Measurements from ENCODE around the gene SLBP.

SLBP gene

DNA sequence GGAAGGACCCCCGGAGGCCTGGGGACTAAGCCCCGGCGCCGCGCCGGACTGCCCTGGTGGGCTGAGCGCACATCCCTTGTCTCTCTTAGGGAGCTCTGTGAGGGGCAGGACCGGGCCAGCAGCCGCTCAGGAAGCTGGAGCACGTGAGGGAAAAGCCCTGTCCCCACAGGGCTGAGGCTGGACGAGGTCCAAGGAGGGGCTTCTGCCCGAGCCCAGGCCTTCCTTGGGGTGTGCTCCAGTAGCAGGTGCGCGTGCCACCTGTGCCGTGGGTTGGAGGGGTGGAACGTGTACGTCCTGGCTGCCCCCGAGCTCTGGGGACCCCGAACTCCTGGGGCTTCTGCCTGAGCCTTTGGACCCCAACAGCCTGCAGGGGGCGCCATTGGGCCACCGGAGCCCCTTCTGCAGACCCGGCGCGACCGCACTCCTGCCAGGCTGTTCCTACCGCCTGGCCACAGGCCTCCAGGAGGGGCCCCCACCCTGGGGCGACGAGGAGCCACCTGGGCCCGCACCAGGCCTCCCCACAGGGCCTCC lies 36.4 kb upstream of the SLBP start:
- peak; percentile 82 for DNase-seq

DNA sequence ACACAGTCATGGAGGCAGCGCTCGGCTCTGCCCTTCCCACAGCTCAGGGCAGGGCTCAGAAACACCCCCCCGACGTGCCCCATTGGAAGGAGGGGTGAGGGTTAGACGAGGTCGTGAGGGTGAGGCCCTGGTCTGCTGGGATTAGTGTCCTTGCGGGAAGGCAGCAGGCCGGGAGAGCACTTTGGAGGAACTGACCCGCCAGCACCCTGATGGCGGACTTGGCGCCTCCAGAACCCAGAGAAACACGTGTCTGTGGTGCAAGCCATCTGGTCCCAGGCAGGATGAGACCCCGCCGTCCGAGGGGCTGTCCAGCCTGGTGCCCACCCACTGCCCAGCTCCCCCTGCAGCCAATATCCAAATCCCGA lies 35.5 kb upstream of the SLBP start:
- DNase-seq = no peak

DNA sequence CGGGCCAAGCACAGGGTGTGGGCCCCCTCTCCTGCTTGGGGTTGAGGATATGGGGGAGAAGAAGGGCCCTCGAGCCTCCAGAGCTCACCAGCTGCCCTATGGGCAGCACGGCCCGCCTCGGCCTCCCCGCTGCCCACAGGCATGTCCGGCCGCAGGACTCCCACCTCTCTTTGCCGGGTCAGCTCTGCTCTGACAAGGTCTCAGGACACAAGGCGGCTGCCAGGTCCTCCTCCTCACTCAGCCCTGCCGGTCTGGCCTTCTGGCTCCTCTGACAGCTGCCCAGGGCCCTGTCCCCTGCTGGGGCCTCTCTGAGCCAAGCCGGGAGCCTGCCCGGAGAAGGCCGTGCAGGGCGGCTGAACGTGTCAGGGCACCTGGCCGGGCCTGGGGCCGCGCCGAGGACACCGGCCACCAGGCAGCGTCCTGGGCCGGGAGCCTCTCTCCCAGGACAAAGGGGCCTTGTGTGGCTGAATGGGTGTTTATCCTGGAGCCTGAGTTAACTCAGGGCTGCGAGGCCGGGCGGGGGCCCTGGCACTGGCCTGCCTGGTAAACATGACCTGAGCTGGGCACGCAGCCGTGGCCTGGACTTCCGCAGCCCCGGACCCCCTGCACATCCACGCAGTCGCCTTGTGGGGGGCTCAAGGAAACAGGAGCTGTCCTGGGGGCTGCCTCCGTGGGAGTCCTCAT lies 34.9 kb upstream of the SLBP start:
- peak; percentile 65 for DNase-seq

DNA sequence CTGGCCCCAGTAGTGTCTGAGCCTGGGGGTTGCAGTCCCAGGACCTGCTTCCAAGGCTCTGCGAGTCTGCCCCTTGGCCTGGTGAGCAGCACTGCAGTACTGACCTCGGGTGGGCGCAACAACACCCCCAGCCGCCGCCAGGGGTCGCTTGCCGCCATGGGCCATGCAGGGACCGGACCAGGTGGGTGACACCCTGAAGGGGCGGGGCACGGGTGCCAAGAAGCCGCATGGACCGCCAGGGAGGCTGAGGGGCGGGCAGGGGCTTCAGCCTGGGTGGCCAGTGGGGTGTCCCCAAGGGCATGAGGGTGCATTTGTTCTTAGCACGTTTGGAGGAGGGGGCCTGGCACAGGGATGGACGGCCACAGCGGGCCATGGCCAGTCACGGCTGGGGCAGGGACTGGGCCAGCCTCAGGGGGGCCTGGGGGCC lies 34.2 kb upstream of the SLBP start:
- DNase-seq = peak; percentile 85

DNA sequence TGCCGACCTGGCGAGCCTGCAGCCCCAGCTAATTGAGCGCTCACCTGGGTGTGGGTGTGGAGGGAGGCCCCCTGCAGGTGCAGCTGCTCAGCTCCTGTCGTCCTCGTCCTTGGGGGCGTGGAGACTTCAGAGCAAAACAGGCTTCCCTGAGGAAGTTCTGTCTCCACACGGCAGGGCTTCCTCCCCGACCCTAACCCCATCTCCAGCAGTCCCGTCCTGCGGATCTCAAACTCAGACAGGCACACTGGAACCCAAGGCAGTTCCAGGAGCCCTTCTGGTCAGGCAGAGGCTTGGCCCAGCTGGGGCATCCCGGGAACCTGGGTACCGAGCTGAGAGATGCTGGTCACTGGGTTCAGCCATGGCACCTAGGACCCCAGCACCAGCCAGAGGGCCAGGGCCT lies 33.6 kb upstream of the SLBP start:
- DNase-seq = no peak

DNA sequence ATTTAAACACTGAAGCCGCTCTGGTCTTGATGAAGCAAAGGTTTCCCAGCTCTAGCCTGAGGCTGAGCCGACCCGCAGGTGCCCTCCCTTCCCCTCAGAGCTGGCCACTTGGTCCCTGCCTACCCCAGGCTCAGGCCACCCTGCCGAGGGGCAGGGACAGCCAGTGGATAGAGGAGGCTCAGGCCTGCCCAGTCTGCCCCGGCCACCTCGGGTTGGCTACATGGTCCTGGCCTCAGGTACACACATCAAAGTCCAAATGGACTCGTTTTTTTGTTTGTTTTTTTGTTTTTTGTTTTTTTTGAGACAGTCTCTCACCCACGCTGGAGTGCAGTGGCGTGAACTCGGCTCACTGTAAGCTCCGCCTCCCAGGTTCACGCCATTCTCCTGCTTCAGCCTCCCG lies 33.0 kb upstream of the SLBP start:
- no peak for DNase-seq

DNA sequence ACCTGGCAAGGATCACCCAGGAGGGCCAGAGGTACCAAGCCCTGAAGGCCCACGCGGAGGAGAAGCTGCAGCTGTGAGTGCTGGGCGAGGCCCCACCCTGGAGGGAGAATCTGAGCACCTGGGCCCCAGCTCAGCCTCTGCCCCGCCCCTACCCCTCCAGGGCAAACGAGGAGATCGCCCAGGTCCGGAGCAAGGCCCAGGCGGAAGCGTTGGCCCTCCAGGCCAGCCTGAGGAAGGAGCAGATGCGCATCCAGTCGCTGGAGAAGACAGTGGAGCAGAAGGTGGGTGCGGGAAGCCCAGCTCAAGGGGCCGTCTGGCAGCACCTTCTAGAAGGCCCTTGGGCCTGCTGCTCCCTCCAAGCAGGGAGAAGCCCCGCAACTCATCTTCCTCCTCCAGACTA lies 32.4 kb upstream of the SLBP start:
- DNase-seq = no peak

DNA sequence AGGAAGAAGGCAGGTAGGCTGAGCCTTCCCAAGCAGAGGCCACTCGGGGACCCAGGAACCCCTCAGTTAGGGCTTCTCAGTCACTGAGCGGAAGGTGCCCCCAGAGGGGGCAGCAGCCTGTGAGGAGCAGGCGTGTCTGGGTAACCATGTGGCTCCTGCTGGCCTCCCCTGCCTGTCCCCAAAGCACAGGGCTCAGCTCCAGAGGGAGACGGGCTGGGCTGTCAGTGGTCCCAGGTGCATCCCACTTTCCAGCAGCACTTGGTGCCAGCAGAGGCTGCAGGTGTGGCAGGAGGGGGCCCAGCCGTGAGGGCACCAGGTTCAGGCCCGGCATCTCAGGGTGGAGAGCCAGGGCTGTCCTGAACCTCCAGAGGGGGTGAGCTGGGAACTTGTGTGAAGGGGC lies 31.9 kb upstream of the SLBP start:
- no peak for DNase-seq

DNA sequence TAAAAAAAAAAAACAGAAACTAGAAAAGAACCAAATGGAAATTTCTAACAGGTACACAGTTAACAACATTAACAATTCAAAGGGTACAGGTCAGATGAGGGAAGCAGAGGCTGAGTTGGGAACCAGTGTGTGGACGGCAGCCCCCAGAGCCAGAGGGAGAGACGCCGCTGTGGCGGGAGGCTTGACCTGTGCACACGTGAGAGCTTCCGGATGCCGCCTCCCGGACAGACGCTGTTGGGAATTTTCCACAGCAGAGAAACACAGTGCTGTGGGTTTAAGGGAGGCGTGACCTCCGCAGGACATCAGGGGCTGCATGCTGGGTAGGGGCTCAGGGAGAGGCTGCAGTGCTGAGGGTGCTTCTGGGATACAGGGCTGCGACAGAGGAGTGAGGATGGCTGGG lies 31.4 kb upstream of the SLBP start:
- no peak for DNase-seq

DNA sequence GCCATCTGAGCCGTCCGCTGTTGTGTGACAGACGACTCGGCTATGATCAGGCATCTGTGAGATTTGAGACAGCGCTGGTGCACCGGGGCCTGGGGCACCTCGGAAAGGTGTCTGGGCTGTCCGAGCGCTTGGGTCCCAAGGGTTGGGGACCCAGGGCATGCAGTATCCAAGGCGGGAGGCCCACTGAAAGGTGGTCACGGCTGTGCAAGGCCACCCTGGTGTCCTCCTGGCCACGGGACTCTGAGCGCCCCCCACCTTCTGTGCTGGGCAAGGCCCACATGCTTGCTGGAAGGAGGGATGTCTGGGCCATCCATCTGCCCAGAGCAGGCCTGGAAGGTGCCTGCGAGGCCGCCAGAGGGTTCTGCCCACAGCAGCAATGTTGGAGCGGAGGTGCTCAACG lies 29.1 kb upstream of the SLBP start:
- no peak for DNase-seq

DNA sequence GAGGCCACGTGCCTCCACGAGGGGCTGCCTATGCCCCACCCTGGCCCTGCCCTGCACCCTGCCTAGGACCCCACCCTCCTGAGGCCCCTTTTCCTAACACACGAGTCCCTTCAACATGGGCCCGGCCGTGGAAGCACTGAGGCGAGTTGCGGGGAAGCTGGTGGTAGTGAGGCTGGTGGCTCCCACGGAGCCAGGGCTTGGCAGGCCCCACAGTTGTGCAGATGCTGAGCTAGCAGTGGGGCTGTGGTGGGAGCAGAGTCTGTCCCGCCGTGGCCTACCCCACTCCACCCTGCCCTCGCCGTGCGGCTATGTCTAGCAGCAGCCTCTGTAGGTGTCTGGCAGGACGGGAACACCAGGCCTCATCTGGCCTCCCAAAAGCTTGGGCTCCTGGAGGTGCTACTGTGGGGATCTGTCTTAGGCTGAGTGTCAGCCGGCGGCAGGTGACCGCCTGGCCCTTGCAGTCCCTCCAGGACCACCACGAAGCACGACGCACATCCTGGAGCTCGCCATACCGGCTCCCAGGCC lies 28.0 kb upstream of the SLBP start:
- no peak for DNase-seq

DNA sequence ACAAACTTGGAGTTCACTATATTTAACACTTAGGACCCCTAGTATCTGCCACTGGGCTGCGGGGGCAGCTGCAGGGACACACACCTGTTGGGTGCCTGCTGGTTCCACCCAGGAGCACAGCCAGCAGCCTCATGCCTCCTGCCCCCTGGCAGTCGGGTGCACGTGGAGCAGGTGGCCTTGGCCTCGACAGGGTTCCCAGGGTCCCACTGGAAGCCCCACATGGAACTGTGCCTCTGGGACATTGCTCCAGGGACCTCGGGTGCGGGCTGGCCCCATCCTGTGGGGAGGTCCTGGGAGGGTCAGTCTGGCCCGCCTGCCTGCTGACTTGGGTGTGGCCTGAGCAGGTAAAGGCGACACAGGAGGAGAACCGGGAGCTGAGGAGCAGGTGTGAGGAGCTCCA lies 27.2 kb upstream of the SLBP start:
- DNase-seq = no peak

DNA sequence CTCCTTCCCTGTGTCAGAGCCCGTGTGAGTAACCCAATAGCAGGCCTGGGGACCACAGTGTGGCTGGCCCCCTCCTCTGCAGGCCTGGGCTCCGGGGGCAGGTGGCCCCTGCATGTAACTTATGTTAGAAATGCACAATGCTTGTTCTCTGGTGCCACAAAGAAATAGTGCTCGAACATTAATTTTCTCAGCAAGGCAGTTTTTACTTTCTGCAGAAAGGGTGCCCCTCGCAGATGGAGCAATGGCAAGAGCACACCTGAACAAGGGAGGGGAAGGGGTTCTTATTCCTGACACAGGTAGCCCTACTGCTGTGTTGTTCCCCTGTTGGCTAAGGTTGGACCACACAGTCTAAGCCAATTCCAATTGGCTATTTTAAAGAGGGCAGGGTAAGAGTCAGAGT lies 26.3 kb upstream of the SLBP start:
- DNase-seq = no peak

DNA sequence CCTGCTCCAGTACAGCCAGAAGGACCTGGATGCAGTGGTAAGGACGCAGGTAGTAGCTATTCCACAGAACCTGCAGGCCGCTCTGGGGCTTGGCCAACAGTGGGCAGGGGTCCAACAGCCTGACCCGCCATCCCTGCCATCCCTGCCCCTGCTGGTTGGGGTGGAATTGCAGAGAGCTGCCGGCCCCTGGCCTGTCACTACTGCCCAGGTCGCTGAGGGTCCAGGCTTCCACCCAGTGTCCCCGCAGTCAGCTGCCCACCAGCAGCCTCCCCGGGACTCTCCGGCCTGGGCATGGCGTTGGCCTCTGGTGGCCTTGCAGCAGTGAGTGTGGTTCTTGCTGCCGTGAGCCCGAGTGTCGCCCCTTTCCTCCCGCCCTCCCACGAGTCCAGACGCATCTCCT lies 25.5 kb upstream of the SLBP start:
- DNase-seq = no peak

DNA sequence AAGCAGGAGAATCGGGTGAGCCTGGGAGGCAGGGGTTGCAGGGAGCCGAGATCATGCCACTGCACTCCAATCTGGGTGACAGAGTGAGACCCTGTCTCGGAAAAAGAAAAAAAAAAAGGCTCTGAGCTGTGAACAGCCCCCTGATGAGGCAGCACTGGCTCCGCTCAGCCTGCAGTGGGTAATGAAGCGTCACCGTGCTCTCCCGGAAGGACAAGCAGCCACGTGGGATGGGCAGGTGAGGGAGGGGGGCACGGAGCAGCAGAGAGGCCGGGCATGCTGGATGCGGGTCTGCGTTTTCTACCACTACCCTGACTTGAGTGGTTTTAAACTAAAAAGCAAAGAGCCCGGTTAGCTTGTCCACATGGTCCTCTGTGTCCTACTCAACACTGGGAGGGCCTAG lies 24.7 kb upstream of the SLBP start:
- no peak for DNase-seq

DNA sequence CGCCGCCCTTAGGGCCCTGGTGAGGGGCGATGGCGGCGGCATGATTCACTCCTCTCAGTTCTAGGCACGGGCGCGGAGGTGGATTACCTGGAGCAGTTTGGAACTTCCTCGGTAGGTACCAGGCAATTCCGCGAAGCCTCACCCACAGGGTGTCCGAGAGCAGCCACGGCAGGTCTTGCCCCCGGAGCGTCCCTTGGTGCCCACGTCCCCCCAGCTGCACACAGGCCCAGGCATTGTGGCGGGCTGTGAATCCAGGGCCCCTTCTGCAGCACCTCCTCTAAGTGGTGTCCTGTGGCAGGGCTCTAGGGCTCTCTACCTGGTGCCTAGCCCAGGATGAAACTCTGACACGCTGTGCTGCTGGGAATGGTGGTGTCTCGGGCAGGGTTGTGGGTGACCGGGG lies 23.1 kb upstream of the SLBP start:
- no peak for DNase-seq

DNA sequence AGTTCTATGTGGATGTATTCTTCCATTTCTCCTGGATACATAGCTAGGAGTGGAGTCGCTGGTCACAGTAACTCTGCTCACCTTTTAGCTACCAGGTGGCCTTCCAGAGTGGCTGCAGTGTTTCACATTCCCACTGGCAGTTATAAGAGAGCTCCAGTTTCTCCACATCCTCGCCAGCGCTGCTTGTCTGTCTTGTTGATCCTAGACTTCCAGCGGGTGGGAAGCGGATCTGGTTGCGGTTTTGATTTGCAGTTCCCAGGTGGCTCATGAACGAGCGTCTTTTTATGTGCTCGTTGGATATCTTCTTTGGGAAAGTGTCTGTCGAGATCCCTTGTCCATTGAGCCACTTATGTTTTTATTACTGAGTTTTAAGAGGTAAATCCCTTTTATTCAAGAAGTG lies 20.8 kb upstream of the SLBP start:
- DNase-seq = no peak

DNA sequence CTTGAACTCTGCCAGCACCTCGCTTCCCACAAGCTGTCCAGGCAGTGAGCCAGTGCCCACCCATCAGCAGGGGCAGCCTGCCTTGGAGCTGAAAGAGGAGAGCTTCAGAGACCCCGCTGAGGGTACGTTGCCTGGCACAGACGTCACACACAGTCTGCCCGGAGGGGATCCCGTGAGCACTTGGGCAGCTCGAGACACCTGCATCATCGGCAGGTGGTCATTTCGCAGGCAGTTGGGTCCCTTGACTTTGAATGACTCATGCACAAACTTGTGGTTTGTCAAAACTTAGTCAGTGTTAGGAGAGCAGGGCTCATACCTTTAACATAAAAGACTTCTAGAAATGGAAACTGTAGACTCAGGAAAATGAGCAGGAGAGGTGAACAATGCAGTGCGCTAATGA lies 19.1 kb upstream of the SLBP start:
- no peak for DNase-seq

DNA sequence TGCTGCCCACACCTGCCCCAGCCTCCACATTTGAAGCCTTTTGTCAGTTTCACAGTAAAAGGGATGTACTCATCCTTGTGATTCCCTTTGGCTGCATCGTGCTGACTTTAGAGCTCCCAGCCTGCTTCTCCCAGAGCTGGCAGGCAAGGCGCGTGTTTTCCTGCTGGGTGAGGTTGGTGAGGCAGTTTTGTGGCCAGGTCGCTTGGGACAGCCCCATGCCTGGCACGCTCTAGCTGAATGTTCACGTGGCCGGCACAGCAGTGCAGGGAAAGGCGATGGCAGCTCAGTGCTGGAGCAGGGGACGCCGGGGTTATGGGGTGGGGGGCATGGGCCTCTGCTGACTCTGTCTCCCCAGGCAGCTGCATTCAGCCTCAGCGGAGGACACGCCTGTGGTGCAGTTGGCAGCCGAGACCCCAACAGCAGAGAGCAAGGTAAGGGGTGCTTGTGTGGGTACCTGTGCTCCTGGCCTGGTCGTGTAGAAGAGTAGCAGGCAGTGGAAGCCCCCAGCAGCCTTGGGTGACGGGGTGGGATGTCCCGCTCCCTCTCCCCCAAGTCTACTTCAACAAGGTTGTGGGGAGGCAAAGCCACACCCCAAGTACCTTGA lies 18.5 kb upstream of the SLBP start:
- DNase-seq = peak; percentile 27

DNA sequence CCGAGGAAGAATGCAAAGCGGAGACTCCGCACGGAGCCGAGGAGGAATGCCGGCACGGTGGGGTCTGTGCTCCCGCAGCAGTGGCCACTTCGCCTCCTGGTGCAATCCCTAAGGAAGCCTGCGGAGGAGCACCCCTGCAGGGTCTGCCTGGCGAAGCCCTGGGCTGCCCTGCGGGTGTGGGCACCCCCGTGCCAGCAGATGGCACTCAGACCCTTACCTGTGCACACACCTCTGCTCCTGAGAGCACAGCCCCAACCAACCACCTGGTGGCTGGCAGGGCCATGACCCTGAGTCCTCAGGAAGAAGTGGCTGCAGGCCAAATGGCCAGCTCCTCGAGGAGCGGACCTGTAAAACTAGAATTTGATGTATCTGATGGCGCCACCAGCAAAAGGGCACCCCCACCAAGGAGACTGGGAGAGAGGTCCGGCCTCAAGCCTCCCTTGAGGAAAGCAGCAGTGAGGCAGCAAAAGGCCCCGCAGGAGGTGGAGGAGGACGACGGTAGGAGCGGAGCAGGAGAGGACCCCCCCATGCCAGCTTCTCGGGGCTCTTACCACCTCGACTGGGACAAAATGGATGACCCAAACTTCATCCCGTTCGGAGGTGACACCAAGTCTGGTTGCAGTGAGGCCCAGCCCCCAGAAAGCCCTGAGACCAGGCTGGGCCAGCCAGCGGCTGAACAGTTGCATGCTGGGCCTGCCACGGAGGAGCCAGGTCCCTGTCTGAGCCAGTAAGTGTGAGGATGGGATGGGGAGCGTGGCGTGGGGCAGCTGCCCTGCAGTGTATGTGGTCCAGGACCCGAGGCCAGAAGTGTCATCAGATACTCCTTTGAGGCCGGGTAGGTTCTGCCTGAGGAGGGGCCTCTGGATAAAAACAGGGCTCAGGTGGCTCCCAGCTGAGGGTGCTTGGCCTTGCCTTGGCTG lies 16.2 kb upstream of the SLBP start:
- DNase-seq = no peak

DNA sequence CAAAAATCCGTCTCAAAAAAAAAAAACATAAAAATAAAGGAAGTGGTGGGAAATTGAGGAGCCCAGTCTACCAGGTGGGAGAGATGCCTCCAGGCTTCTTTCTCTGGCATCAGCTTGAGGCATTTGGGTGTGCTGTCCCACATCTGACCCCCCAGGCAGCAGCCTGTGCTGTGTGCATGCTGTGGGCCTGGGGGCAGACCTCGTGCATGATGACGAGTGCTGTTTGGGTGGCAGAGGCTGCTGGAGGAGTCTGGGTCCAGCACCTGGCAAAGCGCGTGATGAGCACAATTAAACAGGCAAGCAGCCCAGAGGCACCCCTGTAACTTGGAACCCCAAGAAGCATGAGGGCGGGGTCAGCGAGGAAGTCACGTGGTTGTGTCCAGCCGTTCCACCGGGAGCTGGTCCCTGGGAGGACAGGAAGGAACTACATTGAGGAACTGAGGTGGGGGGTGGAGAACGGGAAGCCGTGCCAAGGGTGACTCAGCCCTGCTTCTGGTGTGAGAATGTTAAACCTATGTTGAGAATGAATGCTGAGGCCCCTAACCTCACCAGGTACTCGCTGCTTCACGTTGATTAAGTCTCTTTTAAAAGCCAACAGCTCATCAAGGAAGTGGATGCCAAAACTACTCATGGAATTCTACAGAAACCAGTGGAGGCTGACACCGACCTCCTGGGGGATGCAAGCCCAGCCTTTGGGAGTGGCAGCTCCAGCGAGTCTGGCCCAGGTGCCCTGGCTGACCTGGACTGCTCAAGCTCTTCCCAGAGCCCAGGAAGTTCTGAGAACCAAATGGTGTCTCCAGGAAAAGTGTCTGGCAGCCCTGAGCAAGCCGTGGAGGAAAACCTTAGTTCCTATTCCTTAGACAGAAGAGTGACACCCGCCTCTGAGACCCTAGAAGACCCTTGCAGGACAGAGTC lies 15.3 kb upstream of the SLBP start:
- DNase-seq = no peak

DNA sequence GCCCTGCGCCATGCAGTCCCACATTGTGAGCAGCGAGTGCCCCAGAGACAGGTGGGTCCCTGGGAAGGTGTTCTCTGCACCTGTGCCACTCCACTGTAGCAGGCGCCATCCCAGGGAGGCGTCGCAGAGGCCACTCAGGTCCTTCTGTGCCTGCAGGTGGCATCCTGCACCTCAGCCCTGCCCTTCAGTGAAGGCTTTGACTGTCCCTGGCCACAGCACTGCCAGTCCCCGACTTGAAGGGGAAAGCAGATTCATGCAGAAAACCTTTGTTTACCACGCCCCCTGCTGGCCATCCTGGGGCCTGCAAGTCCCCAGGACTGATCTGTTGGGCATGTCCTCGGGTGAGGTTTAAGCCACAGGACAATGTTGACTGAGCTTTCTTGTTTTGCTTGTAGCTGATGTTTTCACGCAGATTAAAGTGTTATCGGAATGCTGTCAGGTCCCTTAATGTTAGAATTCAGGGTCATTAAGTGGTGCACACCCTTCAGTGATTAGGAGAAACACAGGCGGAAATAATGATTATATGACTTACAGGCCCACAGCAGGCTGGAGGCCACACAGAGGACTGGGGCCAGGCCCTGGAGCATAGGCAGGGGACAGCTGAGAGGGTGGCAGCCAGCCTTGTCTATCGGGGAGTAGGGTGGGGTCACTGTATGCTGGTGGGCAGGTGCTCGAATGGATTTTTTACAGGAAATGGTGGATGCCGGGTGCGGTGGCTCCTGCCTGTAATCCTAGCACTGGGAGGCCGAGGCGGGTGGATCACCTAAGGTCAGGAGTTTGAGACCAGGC lies 14.2 kb upstream of the SLBP start:
- DNase-seq = peak; percentile 82
